ENCODE results near the gene REPIN1.

REPIN1 gene

DNA sequence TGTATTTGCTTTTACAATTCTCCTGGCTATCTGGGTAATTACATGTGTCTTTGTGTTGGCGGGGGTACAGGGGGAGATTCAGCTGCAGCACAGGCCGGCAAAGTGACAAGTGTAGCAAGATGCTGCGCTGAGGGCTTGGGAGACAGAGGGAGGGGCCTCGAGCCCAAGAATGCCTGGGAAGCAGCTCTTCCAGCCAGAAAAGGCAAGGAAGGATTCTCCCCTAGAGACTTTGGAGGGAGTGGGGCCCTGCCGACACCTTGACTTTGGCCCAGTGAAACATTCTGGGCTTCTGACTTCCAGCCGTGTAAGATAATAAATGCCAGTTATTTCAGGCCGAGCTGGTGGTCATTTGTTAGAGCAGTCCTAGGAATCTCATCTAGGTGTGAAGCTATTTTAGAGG lies 7.2 kb upstream of the REPIN1 start:
- DNase-seq, result no peak

DNA sequence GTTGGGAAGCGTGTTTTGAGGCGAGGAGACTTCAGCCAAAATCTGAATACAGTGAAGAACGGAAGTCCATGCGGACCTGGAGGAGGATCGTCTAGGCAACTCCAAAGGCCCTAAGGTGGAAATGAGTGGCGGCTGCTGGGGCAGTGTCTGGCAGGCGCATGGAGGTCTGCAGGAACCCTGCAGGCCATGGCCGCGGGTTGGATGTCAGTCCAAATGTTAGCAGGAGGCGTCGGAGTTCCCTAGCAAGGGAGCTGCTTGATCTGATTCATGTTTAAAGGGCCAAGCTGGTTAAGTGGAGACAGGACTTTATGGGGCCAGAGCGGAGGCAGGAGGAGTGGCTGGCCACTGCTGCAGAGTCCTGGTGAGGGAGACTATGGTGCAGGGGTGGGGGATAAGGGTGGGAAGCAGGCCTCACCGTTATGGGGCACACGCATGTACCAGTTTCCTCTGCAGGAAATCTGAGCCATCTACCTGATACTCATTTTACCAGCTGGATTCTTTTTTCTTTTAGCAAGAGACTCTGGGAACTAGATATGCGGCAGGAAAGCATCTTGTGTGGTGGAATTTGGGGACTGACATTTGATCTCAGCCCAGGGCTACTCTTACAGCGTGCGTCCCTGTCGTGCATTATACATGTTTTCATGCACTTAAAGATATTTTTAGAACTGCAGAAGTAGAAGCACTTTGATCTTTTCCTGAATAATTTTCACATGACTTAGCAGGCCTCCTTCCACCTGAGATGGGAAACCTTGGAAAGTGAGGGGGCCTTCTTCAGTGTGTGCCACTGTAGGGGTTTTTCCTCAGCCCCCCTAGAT lies 6.6 kb upstream of the REPIN1 start:
- no peak for DNase-seq

DNA sequence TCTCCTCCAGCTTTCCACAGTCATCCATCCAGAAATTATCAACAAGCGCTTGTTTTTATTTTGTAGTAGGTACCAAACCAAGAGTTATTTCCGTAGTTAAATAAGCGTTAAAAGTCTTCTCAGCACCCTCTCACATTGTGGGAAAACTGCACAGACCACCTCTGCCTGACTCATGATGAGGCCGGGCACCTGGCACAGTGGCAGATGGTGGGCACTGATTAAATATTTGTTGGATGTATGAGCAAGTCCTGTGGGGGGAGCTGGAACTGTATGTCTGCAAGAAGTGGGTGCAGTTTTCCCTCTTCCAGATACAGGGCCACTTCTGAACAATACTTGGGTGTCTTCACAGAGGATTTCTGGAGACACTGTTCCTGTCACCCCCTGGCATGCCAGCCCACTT lies 5.3 kb upstream of the REPIN1 start:
- no peak for DNase-seq

DNA sequence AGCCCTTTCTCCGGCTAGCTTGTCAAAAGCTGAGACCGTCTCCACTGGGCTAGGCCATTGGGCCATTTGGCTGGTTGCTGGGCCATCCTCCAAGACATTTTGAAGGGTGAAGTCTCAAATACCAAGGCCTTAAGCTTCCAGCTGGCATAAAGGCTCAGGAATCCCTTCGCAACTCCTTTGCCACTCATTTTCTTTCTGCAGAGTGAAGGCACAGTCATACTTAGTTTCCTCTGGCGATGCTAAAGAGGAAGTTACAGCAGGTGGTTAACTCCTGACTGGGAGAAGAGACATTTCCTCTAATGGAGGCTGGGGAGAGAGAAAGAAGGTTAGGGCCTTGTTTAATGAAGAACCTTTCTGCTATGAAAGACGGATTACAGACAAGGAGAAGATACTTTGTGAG lies 4.8 kb upstream of the REPIN1 start:
- DNase-seq, result no peak

DNA sequence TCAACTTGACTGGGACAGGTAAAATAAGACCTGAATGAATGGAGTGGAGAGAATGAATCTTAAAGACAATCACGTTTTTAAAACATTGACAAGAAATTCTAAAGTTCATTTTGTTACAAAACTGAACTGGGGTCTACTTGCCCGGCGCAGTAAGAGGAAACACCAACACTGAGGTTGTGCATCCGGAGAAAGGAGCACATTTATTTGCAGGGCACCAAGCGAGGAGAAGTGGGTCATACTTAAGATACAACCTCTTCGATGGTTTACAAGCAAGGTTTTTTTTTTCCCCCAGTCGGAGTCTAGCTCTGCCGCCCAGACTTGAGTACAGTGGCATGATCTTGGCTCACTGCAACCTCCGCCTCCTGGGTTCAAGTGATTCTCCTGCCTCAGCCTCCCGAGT lies 3.4 kb upstream of the REPIN1 start:
- no peak for DNase-seq

DNA sequence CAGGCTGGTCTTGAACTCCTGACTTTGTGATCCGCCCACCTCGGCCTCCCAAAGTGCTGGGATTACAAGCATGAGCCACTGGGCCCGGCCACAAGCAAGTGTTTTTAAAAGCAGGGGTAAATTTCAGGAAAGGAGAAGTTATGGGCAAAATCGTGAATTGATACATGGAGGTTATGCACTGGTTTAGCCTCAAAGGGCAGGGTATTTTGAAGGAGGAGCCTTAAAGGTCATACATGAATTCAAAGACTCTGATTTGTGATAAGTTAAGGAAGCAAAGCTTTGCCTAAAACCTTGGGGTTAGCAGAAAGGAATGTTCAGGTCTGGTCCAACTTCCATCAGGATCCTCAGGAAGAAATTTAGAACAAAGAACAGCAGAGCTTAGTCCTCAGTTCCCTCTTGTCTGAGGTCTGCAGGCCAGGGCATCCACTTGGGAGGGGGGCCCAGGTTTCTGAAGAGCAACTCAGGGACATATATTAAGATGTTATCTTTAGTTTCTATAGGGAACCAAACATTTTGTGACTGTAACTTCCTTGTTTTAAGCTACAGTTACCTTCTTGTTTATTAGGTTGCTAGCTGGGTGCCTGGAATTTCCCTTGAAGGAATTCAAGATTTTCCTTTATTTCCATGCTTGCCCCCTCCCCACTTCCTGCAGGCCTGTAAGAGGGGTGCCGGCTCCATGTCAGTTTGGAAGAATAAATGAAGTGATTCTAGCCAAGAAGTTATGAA lies 2.8 kb upstream of the REPIN1 start:
- no peak for DNase-seq

DNA sequence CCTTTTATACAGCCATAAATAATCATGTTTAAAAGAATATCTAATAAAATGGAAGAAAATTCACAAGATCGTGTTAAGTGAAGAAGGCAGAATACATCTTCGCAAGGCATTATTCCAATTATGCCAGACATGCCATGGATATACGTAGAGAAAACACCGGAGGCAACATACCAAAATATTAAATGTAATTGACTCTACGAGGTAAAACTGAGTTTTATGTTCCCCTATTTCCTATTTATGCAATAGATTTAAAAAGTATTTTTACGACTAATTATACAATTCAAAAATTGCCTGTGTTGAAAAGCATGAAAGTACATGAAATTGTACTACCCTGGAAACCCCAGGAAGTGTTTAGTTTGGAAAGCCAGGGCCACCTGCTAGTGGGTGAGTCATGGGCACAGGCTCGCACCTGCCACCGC lies 936 bp upstream of the REPIN1 start:
- no peak for DNase-seq

DNA sequence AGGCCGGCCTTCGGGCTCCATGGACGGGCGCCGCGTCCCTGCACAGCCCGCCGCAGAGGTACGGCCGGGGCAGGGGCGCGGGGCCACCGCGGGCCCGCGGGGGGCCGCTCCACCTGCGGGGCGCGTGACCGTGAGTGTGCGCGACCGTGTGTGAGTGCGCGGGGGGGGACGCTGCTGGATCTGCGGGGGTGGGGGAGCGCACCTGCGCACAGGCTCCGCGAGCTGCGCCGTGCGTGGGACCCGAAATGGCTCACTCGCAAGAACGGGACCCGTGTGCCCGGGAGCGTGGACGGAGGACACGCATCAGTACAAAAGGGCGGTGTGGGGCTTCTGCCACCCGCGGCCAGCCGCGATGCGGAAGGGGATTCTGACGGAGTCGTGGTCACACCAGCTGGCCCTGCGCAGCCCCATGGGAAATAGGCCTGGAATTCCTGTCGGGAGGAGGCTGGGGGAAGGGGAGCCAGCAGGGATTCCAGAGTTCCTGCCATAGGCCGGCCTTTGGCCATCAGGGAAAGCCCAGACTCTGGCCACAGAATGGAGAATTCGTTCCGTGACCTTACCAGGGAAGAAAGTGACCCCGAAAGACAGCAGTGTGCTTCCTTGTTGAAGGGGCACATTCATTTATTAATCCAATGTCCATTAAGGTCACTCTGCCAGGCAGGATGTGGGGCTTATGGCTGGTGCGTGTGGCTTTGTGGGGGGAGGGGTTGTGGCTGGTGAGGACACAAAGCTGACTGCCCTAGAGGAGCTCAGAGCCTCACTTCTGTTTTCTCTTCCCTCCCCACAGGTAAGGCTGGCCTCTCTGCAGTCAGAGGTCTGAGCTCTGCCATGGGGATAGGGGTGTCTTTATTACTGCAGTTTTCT lies 494 bp downstream of the REPIN1 start:
- DNase-seq, result peak; percentile 59 to 67

DNA sequence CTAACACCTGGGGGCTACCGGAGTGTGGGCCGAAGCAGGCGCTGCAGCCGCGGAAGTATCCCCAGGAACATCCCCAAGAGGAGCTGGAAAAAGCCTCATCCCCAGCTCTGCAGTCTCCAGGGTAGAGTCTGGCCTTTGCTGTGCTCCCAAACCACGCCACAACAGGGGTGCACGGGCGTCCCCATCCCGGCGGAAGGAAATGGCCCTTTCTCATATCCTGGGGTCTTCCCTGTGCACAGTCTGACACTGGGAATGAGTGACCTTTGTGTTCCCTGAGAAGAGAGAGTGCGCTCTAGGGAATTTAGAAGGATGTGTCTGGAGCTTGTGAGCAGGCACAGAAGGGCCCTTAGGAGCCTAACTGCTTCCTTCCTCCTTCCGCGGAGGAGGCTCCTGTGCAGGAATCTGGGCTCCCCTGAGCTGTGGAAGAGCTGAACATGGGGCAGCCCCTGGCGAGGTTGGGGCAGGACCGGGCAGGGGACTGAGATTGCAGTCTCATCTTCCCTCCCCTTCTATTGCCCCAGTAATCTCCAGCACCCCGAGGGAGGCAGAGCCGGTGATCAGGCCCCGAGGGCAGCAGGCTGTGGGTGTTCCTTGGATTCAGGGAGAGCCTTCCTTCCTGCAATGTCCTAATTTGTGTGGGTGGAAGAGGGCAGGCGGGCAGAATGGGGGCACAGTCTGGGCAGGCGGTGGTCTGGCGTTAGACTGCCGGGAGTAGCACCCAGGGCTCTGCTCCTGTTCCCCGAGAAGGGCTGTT lies 1.3 kb downstream of the REPIN1 start:
- no peak for DNase-seq

DNA sequence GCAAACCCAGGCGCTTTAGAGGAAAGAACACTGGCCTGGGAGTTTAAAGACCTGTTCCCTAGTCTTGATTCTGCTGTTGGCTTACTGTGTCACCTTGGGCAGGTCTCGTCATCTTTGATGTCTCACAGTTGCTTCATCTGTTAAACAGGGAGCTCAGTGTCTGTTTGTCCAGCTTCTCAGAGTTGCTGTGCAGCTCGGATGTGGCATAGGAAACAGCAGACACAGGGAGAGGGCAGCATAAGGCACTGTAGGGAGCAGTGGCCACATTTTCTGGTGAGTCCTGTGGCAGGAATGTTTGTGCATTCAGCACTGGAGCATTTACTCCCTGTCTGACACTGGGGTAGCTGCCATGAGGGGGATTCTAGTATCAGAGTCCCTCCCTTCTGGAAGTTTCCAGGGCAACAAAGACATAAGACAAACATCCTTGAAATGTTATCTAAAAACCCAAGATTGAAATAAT lies 2.0 kb downstream of the REPIN1 start:
- no peak for DNase-seq

DNA sequence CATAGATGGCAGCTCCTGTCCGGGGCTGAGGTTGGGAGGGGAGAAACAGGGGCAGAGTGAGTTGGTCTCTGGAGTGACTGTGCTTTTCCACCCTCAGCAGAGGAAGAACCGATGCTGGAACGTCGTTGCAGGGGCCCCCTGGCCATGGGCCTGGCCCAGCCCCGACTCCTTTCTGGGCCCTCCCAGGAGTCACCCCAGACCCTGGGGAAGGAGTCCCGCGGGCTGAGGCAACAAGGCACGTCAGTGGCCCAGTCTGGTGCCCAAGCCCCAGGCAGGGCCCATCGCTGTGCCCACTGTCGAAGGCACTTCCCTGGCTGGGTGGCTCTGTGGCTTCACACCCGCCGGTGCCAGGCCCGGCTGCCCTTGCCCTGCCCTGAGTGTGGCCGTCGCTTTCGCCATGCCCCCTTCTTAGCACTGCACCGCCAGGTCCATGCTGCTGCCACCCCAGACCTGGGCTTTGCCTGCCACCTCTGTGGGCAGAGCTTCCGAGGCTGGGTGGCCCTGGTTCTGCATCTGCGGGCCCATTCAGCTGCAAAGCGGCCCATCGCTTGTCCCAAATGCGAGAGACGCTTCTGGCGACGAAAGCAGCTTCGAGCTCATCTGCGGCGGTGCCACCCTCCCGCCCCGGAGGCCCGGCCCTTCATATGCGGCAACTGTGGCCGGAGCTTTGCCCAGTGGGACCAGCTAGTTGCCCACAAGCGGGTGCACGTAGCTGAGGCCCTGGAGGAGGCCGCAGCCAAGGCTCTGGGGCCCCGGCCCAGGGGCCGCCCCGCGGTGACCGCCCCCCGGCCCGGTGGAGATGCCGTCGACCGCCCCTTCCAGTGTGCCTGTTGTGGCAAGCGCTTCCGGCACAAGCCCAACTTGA lies 2.7 kb downstream of the REPIN1 start:
- no peak for DNase-seq

DNA sequence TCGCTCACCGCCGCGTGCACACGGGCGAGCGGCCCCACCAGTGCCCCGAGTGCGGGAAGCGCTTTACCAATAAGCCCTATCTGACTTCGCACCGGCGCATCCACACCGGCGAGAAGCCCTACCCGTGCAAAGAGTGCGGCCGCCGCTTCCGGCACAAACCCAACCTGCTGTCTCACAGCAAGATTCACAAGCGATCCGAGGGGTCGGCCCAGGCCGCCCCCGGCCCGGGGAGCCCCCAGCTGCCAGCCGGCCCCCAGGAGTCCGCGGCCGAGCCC lies 3.3 kb downstream of the REPIN1 start:
- DNase-seq, result no peak

DNA sequence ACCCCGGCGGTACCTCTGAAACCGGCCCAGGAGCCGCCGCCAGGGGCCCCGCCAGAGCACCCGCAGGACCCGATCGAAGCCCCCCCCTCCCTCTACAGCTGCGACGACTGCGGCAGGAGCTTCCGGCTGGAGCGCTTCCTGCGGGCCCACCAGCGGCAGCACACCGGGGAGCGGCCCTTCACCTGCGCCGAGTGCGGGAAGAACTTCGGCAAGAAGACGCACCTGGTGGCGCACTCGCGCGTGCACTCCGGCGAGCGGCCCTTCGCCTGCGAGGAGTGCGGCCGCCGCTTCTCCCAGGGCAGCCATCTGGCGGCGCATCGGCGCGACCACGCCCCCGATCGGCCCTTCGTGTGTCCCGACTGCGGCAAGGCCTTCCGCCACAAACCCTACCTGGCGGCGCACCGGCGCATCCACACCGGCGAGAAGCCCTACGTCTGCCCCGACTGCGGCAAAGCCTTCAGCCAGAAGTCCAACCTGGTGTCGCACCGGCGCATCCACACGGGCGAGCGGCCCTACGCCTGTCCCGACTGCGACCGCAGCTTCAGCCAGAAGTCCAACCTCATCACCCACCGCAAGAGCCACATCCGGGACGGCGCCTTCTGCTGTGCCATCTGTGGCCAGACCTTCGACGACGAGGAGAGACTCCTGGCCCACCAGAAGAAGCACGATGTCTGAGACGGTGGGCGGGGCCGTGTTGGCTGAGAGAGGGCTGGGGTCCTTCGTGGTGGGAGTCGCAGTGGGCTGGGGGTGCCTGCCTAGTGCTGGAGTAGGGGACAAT lies 3.8 kb downstream of the REPIN1 start:
- DNase-seq, result no peak

DNA sequence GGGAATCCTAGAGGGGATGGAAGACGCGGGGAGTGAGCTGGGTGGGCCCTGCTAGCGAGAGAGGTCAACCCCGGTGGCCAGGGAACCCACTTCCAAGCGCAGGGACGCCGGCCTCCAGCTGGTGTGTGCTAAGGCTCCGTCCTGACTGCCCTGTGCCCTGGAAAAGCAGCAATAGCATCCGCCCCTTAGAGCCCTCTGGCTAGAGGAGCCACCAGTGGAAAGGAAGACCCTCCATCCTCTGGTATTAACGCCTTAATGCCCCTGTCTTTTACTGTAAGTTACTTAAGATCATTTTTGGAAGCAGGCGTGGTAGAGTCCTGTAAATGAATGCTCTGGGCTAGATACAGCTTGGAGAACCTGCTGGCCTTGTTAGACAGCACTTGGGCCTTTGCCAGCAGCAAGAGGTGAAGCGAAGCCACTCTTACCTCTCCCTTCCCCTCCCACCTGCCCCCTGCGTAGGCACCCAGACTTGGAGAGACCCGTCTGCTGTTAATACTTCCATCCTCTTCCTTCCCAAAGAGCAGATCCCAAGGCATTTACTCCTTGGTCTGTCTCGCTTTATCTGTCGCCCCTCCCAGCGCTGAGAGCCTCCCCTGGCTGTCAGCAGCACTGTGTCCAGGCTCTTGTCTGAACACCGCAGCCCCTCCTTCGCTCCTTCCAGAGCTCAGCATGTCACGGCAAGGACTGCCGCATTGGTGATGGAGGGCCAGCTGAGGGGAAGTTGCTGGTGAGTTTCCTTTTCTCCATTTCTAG lies 4.6 kb downstream of the REPIN1 start:
- DNase-seq, result no peak

DNA sequence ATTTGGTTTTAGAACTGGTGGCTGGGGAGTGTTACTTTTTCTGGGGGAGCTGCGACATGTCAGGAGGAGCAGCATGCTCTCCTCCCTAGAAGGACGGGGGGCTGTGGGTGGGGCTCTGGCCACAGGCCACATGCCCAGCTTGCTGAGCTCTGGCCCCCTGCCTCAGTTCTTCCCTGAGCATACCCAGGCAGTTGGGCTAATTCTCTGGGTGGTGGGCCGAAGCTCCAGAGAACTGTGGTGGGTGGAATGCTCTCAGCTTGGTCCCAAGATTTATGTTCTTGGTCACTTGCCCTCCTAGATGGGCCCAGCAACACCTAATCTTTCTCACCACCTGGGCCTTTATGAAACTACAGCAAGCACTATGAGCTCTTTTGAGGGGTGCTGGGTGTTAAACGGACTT lies 5.4 kb downstream of the REPIN1 start:
- no peak for DNase-seq

DNA sequence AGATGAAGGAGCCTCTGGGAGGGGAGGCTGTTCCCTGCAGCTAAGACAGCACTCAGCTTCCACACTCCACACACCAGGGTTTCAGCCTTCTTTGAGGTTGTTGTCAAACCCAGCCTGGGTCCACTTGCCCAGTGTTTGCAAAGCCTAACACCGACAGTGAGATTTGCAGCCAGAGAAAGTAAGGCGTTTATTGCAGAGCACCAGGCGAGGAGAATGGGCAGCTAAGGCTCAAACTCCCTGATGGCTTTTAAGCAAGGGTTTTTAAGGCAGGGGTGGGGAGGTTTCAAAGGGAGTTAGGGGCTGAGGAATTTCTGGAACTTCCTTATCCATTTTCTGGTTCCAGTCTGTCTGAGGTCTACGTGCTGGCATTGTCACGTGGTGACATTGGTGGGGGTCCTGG lies 5.8 kb downstream of the REPIN1 start:
- DNase-seq, result no peak

DNA sequence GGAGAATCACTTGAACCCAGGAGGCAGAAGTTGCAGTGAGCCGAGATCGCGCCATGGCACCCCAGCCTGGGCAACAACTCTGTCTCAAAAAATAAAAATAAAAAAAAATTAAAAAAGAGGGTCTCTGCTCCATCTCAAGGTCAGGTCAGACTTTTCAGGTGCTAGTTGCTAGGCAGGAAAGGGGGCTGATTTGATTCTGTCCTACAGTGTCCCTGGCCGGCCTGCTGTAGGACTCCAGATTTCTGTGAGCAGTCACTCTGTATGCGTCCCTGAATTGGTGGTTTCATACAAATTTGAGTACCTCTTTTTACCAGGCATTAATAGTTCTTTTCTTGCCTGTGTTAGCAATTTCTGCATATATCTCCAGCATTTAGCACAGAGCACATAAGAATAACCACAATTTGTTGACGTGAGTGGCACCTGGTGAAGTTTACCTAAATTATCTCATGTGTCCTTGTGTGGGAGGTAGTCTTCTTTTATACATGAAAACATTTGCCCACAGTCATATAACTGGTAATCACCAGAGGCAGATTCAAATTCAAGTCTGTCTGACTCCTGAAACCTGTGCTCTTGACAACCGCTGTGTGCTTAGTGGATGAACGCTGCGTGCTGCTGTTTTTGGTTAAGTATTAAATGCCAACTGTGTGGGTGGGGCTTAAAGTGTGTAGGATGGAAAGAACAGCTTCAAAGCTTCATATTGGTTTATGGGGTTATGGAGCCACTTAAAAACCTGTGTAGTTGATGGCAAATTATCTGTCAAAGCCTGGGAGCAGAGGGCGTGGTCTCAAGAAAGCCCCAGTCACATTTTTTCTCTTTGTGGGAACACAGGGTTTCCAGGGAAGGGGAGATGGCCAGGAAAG lies 7.3 kb downstream of the REPIN1 start:
- peak; percentile 35 to 58 for DNase-seq

DNA sequence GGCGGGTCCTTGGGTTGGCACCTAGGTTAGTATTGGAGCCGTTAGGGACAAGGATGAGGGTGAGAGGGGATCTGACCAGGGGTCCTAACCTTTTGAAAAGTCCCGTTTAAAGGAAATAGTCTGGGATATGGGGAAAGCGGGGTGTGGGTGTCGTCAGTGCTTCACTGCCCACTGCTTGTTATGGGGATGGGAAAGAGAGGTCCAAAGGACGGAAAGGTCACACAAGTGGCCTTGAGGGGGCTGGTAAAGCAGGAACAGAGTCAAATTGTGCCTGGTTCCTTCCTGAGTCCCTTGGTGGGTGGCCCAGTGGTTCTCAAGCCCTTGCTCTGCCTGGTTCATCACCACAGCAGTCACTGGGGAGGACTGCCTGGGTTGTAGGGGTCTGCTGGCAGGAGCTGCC lies 7.9 kb downstream of the REPIN1 start:
- no peak for DNase-seq

DNA sequence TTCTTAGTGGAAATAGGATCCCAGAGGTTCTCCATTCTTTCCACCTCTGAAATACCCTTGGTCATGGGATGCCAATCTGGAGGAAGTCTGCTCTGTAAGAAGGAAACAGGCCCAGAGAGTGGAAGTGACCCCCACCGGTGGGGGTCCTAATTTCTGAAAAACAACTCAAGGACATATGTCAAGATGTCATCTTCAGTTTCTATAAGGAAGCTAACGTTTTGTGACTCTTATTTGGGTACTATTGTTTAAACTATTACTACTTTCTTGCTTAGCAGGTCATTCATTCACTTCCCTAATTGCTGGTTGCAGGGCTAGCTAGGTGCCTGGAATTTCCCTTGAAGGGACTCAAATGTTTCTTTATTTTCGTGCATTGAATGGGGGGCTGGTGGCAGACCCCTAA lies 8.6 kb downstream of the REPIN1 start:
- DNase-seq, result no peak
